Spleen (tissue), 7 donors: ENCODE data around the gene DOCK11.

Experiments
- CTCF ChIP-seq, 11 experiments: fragments of 200-600 bp in 7 of 11; fragments of 450-650 bp in 4 of 11; sonication (generic) in 4 of 11; IDR thresholded peaks in 8 of 11; conservative IDR thresholded peaks in 3 of 11; 1 replicate in 7 of 11; 2 replicates in 4 of 11; pipeline versions ENCODE4 v1.4.0 to v1.8.0; 2016 to 2021; ENCODE audit warnings: antibody characterized with exemption in 11 of 11, inconsistent platforms in 4 of 11, mild to moderate bottlenecking in 1 of 11
- POLR2A ChIP-seq, 3 donors: fragments of 450-650 bp; IDR thresholded peaks; one replicate each; pipeline ENCODE4 v1.5.1; 2017; ENCODE audit warnings: antibody characterized with exemption in 3 of 3, mild to moderate bottlenecking in 1 of 3
- donor health status: DM: no; HTN: no; CAD: no; lungs with moderate emphysema.
- donor health status: DM: no; HTN: no; CAD: no.
- donor health status: DM: no; HTN: no; CAD: no.

GRCh38 chrX:118524344-118524743 lies 28.7 kb downstream of the DOCK11 start:
- TF ChIP-seq CTCF (IDR thresholded peaks at IDR 0.05 in 8 of 11, conservative IDR thresholded peaks at IDR 0.05 in 3 of 11), result no peak
- no peak for TF ChIP-seq POLR2A (IDR thresholded peaks at IDR 0.05)
